Activated naive CD8-positive, alpha-beta T cell treated with anti-CD3 and anti-CD28 coated beads, Interleukin-2, amount 50 U/mL, for 16 hours (primary cell): ENCODE measurements around the gene SMIM7.
"Not testable (repeated sequence)": the region's sequence is repeated elsewhere in the genome, so short reads cannot be mapped to it uniquely, and the experiment has no call there.

Source experiments
- DNase-seq: peaks from one replicate; pipeline ENCODE4 v3.0.0-alpha.2; 2020; ENCODE audit warnings: low read depth, low spot score

Gene SMIM7

DNA sequence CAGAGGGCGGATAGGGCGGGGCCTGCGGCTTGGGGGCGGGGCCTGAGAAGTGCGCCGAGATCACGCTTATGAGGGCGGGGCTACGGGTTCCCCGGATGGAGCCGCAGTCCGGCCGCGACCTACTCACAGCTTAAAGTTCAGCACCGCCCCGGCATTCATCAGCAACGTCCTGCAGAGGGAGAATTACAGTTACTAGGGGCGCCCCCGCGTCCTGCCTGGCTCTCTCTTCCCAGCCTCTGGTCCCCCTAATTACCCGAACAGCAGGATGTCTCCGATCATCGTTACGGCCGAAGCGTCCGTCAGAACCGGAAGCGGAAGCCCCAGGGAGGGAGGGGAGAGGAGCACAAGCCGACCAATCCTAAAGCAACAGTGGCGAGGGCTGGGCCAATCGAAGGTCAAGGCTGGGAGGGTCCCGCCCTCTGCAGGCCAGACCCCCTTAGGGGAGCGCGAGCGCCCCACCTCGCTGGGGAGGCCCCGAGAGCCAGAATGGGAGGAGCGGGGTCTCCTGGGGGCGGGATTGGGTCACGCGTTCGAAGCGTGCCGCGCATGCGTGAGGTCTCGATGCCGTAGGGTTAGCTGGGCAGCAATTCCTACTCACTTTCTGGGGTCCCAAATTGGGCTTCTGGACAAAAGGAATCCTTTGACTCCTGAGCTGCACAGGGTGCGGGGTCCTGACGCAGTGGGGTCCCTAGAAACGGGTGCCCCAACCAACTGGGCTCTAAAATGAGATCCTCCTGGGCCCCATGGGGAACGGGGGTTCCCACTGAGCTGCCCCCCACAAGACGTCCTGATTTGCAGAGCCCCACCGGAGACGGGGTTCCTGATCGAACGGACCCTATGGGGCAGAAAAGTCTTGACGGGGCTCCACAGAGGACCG is at the start of gene SMIM7:
Gene SMIM7 (minus strand): TSS at position 313 of the 877 bp plus-strand sequence. CDS start 34 bp downstream, at position 279.
- DNase-seq: peak; percentile 98

DNA sequence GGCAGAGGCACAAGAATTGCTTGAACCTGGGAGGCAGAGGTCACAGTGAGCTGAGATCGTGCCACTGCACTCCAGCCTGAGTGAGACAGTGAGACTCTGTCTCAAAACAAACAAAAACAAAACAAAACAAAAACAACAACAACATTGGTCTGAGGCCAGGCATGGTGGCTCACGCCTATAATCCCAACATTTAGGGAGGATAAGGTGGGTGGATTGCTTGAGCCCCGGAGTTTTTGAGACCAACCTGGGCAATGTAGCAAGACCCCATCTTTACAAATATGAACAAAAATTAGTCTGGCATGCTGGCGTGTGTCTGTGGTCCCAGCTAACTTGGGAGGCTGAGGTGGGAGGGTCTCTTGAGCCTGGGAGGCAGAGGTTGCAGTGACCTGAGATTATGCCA is 43.7 kb upstream of the SMIM7 start:
- no peak for DNase-seq

DNA sequence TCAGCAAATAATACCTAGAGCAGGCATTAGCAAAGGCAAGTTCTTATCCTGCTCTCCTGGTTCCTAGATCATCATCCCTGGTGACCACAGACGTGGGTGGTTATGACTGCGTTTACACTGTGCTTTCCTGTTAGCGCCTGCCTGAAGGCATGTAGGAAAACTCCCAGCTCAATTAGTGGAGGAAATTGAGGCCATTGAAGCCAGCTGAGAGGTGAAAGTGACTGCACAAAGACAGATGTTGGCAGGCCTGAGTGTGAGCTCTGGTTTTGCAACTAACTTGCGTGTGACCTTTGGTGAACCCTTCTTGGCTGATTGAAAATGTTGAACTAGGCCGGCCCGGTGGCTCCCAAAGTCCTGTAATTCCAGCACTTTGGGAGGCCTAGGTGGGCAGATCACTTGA is 42.2 kb upstream of the SMIM7 start:
- DNase-seq: no peak

DNA sequence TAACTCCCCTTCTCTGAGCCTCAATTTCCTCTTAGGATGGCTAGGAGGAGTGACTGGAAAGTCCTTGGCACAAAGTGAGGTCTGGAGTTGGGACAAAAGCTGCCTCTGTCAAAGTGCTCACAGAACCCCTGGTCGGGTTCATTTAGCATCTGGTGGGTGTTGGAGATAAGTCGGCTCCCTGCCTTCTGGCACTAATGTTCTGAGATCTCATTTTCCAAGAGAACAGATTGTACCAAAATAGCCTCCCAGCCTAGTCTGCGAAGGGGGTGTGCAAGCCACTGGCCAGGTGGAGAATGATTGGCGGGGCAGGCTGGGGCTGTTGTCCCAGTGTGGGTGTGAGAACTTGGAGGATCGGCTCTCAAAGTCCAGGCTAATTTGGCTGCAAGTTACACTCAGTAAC is 39.0 kb upstream of the SMIM7 start:
- DNase-seq: no peak

DNA sequence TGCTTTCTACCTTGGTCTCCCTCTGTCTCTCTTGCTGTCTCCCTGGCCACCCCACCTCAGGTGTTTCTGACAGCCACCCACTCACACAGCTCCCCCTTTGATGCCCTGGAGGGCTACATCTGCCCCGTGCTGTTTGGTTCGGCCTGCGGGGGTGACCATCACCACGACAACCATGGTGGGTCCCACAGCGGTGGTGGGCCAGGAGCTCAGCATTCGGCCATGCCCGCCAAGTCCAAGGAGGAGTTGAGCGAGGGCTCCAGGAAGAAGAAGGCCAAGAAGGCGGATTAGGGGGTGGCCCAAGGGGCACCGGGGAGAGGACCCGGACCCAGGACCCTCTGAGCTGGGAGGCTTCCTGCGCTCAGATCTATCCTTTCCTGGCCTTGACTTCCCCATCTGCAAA is 28.1 kb upstream of the SMIM7 start:
- DNase-seq: no peak

DNA sequence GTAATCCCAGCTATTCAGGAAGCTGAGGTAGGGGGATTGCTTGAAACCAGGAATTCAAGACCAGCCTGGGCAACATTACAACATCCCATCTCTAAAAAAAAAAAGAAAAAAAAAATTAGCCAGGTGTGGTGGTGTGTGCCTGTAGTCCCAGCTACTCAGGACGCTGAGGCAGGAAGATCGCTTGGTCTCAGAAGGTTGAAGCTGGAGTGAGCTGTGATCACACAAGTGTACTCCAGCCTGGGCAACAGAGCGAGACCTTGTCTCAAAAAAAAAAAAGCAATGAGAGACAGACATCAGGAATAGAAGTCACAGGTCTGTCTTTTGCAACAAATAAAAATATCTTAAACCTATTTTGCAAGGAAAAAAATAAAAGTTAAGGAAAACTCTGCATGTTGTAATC is 24.3 kb upstream of the SMIM7 start:
- no peak for DNase-seq

DNA sequence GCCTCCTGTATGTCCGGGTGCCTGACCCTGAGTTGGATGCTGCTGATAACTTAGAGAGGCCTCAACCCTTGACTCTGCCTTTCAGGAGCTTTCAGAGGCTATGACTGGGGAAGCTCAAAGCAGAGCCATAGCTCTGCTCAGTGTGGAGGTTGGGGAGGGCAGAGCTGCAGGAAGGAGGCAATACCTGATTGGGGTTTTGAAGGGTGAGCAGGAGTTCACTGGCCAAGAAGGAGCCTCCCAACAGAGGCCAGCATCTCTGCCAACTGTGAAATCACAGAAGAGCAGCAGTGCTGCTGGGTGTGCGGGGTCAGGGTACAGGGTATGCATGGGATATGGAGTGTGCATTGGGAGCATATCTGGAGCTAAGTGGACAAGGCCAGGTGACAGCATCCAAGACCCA is 22.6 kb upstream of the SMIM7 start:
- no peak for DNase-seq

DNA sequence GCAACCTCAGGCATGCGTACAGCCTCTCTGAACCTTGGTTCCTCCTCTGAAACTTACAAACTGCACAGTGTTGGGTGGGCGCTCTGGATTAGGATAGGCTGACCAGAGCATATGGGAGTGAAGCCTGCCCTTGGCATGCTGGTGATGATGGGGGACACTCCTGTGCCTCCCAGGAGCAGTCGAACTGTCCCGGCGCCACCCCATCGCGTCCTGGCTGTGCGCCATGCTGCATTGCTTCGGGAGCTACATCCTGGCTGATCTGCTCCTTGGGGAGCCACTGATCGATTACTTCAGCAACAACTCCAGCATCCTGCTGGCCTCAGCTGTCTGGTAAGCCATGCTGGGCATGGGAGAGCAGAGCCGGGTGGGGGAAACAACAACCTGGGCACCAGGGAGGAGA is 19.9 kb upstream of the SMIM7 start:
- no peak for DNase-seq

DNA sequence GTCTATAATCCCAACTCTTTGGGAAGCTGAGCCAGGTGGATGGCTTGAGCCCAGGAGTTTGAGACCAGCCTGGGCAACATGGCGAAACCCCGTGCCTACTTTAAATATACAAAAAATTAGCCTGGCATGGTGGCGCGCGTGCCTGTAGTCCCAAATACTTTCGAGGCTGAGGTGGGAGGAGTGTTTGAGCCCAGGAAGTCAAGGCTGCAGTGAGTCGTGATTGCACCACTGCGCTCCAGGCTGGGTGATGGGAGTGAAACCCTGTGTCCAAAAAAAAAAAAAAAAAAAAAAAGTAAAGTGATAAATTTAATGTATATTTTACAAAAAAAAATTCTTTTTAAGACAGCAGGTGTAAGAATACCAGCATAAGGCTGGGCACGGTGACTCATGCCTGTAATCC is 18.6 kb upstream of the SMIM7 start:
- no peak for DNase-seq

DNA sequence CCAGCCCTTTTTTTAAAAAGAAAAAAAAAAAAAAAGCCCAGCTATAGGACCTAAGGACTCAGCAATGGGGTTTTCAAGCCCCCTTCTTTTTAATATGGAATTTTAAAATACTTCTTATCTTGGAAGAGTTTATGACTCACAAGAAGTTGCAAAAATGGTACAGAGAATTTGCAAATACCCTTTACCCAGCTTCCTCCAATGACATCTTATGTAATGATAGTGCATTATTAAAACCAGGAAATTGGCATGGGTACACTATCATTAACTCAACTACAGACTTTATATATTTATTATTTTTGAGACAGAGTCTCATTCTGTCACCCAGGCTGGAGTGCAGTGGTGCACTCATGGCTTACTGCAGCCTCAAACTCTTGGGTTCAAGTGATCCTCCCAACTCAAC is 17.1 kb upstream of the SMIM7 start:
- no peak for DNase-seq

DNA sequence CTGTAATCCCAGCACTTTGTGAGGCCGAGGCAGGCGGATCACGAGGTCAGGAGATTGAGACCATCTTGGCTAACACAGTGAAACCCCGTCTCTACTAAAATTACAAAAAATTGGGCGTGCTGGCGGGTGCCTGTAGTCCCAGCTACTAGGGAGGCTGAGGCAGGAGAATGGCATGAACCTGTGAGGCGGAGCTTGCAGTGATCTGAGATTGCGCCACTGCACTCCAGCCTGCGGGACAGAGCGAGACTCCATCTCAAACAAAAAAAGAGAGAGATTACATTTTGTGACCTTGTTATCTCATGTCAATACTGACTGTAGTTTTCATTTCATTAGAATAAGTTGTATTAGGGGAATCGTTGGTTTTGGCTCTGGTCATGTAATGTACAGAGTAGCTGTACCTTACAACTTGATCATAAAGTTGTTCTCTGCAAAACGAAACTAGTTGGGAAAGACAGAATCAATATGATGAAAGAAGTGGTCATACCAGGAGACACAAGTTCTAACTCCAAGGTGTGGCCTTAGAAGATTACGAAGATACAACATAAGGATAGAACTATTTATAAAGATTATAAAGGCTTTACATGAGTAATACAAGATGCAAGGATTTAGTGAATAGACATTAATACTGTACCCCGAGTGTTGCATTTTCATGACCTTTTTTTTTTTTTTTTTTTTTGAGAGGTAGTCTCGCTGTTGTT is 16.3 kb upstream of the SMIM7 start:
- no peak for DNase-seq

DNA sequence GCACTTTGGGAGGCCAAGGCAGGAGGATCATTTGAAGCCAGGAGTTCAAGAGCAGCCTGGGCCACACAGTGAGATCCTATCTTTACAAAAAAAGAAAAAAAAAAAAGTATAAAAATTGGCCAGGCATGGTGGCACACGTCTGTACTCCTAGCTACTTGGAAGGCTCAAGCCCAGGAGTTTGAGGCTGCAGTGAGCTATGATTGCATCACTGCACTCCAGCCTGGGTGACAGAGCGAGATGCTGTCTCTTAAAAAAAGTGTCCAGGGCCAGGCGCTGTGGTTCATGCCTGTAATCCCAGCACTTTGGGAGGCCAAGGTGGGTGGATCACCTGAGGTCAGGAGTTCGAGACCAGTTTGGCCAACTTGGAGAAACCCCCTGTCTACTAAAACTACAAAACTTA is 13.9 kb upstream of the SMIM7 start:
- DNase-seq: not testable (repeated sequence)

DNA sequence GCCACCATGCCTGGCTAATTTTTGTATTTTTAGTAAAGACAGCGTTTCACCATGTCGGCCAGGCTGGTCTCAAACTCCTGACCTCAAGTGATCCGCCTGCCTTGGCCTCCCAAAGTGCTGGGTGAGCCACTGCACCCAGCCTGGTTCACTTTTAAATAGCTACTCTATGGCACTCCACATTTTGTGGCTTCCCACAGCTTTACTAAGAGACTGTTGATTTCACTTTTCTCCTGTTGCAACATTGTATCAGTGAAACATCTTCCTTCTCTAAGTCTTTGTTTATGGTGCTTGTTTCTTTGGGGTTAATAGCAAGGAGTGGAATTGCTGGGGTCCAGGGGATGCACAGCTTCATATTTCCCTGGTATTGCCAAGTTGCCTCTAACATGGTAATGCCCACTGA is 13.3 kb upstream of the SMIM7 start:
- no peak for DNase-seq

DNA sequence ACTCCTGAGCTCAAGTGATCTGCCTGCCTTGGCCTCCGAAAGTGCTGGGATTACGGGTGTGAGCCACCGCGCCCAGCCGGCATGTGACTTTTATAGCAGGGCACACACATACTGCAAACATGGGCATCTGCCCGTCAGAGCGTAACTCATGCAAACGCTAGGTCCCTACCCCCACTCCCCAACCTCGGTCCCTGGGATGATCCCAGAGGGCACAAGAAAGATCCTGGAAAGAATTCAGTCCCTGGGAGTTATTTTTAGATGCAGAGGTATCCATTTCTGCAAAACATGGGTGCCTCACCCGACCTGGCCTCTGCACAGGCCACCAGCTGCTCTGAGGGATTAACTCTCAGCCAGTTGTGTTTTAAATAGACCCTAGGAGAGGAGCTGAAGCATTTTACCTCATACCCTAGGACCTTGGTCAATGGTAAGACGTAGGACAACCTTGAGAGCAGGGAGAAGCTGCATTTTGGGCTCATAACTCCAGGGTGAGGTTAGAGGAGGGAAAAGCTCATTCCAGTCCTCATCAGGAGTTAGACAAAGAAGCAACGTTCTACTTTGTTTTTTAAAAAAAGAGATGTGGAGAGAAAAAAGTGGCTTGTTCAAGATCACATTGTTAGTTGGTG is 11.8 kb upstream of the SMIM7 start:
- DNase-seq: no peak

DNA sequence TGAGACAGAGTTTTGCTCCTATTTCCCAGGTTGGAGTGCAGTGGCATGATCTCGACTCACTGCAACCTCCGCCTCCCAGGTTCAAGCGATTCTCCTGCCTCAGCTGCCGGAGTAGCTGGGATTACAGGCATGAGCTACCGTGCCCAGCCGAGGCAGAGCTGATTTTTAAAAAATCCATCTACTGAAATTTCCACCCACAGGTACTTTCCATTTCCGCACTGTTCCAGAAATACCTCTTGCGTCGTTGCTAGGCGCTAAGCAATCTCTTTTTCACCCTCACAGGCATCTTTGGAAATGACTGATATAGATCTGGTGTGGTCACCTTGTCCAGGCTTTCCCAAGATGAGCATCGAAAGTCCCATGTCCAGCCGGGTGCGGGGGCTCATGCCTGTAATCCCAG is 10.3 kb upstream of the SMIM7 start:
- DNase-seq: no peak

DNA sequence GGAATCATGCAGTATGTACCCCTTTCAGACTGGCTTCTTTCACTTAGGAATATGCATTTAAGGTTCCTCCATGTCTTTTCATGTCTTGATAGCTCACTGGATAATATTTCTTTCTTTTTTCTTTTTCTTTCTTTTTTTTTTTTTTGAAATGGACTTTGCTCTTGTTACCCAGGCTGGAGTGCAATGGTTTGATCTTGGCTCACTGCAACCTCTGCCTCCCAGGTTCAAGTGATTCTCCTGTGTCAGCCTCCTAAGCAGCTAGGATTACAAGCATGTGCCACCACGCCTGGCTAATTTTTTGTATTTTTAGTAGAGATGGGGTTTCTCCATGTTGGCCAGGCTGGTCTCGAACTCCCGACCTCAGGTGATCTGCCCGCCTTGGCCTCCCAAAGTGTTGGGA is 8.8 kb upstream of the SMIM7 start:
- not testable (repeated sequence) for DNase-seq

DNA sequence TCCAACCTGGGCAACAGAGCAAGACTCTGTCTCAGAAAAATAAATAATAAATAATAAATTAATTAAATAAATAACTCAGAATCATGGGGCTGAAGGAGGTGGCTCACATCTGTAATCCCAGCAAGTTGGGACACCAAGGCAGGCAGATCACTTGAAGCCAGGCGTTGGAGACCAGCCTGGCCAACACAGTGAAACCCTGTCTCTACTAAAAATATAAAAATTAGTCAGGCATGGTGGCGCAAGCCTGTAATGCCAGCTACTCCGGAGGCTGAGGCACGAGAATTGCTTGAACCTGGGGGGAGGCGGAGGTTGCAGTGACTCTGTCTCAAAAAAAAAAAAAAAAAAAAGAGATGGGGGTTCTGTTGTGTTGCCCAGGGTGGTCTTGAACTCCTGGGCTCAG is 8.2 kb upstream of the SMIM7 start:
- no peak for DNase-seq

DNA sequence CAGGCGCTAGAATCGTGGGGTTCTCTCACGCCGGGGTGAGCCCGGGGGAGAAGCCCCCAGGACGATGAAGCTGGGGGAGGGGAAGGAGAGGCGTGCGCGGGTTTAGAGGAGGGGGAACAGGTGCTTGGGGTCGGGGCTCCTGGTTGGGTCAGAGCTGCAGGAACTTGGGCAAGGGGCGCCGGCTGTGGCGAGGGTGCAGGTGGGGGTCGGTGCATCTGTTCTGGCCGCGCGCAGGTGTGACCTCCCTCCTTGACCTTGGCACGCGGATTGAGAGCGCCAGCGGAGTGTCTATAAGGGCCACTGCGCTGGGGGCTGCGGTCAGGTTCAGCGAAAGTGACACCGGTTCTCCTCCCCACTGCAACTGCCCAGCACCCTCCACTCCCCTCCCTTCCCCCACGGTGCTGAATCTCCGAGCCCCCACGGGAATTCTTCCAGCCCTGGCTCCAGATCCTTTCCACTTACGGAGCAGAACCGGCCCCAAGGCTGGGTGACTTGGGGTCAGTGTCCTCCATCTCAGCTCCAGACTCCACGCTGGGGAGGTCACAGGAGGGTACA is 1.6 kb upstream of the SMIM7 start:
- DNase-seq: no peak

DNA sequence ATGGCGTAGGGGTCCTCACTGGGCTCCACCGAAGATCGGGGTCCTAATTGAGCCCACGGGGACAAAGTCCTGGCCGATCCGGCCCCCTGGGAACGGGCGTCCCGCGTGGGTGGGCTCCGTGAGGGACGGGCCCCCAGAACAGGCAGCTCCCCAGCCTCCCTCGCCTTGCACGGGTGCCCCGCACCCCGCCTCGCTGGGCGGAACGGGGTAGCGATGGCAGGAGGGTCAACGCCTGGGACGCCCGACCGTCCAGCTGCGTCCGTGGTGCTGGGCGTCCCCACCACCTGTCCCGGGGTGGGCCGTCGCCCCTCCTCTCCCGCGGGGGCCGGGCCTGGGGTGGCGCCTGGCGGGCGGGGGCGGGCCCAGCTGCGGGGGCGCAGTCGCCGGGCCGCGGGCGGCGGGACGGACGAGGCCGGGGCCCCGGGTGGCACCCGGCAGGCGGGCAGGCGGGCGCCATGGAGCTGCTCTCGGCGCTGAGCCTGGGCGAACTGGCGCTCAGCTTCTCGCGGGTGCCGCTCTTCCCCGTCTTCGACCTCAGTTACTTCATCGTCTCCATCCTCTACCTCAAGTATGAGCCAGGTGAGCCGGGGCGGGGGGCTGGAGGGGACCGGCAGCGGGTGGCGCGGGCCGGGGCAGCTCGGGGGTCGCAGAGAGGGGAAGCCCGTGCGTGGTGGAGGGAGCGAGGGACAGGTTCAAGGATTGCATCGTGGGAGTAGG is 977 bp upstream of the SMIM7 start, which contains the start of gene TMEM38A:
Gene TMEM38A (plus strand): TSS at position 377 of the 717 bp plus-strand sequence. CDS start 79 bp downstream, at position 456.
- DNase-seq: no peak

DNA sequence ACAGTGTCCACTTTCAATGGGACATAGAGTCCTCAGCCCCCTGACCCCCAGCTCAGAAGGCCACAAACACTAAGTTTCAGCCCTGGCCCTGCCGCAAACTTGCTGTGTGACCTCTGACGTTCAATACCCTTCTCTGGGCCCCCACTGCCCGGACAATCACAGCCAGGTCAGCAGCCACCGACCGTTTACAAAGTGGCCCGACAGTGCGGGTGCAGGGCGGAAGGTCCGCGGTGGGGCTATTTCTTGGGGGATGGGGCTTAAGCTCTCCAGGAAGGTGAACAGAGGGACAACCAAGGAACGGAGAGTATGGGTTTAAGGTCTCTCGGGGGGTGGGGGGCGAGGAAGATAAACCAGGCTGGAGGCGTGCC is 496 bp downstream of the SMIM7 start:
- DNase-seq: no peak

DNA sequence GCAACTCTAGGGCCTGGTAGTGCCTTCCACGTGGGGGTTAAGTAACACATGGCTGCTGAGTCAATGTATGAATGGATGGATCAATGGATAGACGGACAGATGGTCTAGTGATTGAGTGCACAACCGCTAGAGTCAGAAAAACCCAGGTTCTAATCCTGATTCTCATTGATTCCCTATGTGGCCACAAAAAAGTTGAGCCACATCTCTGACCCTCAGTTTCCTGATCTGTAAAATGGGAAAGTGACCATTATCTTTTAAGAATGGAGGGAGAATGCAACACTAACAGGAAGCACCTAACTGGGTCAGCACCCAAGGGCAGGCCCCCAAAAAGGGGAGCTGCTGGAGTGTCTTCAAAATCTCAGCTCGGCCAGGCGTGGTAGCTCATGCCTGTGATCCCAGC is 2.6 kb downstream of the SMIM7 start:
- no peak for DNase-seq

DNA sequence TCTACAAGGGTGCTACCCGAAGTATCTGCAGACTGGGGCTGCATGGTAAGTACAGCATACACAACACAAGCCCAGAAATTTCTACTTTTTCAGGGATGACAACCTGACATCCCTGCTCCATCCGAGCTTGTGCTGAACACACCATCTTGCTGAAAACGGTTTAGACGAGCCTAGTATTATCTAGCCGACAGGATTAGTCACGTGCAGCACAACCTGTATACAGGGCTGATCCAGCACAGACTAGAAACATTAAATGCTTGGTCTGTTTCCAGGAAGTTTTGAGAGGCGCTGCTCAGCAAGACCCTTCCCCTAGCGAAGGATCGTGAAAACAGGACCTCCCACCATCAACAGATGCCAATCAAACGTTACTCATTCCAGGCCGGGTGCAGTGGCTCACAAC is 4.2 kb downstream of the SMIM7 start:
- DNase-seq: no peak
